Fibroblast of gingiva (primary cell): ENCODE measurements around the gene MGLL.

Experiments
- DNase-seq: peaks from one replicate; pipeline ENCODE4 v3.0.0-alpha.2; 2011; ENCODE audit warnings: low read depth

MGLL gene

DNA sequence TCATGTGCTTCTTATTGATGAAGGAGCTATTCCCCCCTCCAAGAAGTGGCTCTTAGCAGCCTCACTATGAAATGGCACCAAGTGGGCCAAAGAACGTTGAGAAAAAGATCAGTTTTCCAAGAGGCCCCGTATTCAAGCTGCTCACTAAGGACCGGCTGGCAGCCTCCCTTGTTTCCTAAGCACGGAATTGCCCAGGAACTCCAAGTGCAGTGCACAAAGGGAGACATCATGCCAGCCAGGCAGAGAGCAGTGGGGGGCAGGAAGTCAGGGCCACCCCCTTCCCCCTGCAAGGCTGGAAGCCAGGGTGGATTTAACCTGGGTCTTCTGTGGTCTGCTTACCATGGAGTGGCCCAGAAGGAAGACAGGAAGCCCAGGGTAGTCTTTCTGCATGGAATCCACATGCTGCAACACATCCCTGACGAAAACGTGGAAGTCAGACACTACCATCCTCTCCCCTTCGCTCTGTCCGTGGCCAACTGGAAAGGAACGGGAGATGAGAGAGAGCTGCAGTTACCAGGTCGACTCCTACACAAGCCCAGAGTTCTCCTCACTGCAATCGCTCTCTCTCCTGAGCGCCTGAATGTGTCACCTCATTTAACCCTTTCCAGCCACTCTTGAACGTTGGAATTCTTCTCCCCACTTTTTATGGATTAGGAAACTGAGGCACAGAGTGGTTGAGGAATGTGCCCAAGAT is 100.1 kb downstream of the MGLL start:
- DNase-seq = no peak

DNA sequence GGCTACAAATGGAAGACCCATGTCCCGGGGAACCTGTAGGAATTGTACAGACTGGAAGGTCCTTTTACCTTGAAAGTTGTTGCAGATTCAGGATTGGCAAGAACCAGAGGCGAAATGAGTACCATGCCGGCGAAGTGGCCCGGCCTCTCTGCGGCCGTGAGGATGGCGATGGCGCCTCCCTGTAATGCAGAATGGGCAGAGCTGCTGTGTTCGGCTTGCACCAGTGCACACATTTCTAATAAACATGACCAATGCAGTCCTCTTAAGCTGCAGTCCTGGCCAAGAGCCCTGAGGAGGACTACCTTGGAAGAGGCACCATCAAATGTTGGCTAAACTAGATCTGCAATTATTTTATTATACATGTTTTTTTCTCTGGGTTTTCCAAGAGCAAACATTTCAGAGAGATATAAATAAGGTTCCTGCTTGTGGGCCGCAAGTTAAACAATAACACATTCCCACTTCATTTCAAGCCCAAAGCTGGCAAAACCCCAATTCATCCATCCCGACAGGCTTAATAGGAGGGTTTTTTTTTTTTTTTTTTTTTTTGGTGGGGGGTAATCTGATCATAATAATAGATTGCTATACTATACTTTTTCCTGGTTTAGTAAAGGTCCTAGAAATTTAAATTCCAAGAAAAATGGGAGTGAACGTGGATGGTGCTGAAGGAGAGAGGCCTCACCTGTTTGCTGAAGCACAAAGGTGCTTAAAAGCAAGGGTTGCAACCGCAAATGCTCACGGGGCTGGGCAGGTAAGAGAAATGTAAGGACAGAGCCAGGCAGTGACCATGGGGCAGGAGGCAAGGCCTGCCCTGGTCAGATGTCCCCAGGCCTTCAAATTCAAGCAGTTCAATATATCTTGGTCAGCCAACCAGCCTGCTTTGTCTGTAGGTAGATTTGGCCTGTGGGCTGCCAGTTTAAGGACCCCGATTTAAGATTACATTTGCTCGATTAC is 101.1 kb downstream of the MGLL start:
- no peak for DNase-seq

DNA sequence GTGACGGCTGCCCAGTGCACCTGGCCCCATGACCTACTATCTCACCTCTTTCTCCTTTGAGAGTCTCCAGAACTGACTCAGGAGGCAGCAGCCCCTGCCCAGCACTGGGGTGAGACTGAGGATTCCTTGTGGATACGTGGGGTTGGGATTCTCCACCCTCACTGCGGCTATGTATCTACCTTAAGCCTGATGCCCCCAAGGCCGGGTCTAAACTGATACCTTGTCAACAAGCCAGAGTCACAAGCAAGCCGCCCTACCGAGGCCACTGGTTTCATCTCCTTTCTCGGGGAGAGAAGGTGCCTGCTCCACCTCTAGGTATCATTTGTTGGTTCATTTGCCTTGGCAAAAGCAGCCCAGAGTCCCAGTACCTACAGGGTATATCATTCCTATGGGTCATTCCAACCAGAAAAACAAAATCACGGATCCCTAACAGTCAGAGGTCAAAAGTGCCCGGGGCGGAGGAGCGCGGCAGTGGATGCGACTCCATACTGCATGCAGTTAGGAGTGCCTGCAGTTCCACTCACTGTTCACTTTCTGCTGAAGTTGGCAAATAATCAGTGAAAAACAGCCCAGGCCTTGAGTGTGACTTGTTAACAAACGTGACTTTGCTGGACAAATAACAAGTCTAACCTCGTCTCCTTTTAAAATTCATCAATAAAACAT is 102.0 kb downstream of the MGLL start:
- DNase-seq = no peak

DNA sequence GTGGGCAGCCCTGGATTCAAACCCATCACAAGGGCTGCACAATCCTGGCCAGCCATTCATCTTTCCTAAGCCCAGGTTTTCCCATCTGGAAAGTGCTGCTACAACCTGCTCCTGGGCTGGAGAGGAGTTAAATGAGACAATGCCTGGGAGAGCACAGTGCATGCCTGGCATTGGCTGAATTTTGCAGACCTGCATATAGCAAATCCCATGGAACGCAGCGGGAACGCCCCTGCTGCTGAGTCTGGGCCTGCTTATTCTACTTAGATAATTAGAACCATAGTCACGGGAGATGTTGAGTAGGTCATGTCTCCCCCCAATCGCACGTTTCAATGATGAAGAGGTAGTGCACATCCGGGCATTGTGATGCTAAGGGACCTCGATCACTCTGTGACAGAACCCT is 102.9 kb downstream of the MGLL start:
- DNase-seq = no peak

DNA sequence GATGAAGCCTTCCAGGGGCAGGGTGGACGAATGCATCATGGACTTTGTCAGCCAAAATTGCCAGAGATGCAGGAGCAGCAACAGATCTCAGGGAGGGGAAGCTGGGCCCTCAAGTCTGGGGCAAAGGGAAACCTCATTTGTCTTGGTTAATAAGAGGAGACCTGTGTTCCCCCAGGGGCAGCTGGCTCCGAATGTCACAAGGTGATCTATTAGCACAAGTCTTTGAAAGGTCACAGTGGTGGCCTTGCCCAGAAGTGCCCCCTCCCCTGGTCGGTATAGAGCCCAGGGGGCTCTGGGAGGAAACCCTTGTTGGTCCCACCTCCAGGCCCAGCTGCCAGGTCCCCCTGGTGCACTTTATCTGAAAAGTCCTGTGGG is 103.4 kb downstream of the MGLL start:
- DNase-seq = no peak

DNA sequence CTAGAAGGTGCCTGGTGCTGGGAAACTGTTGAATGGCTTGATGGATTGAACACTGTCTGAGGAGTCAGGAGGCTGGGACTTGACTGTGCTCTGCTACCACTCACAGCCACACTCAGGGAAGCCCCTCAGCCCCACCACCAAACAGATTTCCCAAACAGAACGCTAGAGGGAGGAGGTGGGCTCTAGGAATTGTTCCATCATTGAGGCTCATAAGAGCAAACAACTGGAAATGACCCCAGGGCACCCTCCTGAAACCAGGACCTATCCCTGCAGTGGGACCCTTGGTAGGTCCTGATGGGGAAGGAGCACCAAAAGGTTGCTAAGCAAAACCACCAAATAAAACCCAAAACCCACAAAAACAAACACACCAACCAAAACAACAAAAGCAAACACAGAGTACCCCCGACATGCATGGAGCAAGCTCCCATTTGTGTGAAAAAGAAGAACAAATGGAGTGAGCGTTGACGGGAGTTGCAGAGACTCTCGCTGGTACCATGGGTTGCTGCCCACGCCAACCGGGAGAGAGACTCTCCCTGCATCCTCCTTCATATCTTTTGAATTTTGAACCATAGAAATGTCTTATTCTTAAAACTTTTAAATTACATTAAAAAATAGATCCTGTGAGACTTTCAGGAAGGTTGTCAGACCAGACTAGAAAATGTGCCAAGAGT is 103.9 kb downstream of the MGLL start:
- DNase-seq = no peak

DNA sequence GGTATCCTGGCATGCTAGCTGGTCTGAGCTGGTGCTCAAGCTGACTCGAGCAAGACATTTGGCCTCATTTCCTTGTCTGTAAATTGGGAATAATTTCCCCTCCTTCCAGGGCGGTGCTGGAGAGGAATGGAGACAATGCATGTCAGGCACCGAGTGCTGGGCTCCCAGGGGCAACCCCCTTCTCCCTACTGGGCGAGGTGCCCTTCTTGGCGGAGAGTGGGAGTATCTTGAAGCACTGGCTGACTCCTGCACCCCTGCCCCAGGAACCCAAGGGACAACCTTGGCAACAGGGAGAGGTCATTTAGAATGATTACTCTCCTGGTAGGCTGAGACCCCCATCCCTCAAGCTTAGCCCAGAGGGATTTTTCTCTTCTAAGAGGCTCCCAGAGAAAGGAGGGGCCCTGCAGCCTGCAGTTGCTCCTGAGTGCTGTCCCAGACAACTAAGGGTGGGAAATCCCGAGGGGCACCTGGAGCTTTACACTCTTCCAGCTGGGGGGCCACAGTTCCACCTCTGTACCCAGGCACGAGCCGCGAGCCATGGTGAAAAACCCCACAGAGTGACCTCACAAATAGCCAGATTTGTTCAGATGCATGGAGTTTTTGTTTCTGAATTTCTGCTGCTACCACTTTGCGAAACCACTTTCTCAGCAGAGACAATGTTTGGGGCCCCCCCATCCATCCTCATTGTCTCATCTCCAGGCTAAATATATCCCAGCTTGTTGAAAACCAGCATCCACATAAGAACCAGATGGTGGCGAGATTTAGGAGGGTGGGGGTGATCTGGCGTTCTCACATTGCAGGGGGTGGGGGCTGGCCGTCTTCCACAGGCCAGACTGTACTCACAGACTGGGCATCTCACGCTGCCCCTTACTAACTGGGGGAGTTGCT is 104.7 kb downstream of the MGLL start:
- DNase-seq = peak; percentile 80

DNA sequence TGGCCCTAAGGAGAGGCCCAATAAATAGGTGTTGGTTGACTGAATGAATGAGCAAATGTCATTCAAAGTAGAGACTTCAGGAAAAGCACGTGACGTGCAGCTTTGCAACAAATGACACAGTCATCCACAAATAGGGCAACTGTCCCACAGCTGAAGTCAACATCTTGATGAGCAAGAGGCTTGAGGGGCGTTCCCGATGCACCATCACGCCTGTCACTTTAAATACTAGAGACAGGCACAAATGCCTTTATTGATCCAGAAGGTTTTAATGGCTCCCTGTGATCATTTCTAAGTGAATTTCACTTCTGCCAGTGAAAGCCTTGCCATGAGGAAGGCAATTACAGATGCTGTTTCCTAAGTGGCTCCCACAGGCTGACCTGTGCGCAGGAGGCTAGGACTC is 105.9 kb downstream of the MGLL start:
- DNase-seq = no peak

DNA sequence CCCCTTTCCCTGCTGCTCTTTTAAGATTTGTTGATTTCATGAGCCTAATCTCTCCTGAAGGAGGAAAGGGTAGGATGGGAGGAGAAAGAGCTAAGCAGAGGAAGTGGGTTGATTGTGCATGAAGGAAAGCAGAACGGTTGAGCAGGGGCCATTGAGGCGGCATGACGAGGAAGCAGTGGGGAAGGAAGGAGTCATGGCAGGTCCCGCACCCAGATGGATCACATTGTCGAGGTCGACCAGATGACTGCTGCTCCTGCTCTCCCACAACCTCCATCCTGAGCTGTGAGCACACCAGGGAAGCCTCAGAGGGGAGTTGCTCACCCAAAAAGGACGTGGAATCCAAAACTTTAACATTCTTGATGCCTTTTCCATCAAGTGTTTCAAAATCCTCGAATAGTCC is 106.8 kb downstream of the MGLL start:
- DNase-seq = no peak

DNA sequence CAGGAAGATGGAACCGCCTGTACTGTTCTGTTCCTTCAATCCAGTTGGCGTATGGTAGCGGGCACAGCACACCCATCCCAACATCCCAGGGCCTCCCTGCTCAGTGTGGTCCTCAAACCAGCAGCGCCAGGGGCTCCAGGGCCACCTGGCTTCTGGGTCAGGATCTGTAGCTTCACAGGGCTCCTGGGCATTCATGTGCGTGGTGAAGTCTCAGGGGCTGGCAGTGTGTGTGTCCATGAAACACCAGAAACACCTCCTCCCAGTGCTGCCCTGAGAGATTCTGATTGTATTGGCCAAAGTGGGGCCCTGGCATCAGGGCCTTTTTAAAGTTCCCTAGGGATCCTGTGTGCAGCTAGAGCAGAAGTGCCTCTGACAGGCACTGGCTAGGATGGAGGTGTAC is 107.4 kb downstream of the MGLL start:
- DNase-seq = no peak

DNA sequence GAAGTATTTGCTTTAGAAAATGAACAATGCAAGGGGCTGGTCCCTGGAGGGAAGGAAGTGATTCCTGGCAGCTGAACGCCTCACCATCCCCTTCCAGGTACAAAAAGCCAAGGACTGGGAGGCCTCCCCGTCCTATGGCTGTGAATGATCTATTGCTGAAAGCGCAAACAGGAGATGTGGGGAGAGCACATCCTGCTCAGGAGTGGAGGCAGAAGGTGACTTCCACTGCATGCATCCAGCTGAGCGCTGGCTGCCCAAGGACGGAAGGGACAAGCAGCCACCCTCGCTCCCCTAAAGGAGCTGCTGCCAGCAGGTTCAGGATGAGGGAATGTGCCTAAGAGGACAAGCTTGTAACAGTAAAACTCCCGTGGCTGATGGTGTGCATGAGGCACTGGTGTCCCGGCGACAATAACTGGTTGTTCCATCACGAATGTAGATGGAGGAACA is 108.2 kb downstream of the MGLL start:
- no peak for DNase-seq

GRCh38 chr3:127712881-127713771 is 109.2 kb downstream of the MGLL start:
- no peak for DNase-seq

DNA sequence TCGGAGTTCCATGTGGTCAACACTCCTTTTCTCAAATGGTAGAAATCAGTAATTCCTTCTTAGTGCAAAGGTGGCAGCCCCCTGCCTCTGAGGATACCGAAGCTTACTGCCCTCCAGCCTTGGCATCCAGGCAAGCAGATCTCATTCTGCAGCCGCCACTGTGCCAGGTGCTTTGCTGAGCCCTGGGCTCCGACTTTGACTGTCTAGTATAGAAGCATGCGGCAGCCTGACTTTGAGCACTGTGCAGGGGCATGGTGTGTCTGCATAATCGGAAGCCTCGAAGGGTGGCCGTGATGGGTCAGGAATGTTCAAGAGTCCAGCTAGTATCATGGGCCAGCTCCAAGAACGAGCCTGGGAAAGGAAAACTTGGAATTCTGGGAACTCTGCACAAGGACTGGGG is 109.9 kb downstream of the MGLL start:
- DNase-seq = no peak

DNA sequence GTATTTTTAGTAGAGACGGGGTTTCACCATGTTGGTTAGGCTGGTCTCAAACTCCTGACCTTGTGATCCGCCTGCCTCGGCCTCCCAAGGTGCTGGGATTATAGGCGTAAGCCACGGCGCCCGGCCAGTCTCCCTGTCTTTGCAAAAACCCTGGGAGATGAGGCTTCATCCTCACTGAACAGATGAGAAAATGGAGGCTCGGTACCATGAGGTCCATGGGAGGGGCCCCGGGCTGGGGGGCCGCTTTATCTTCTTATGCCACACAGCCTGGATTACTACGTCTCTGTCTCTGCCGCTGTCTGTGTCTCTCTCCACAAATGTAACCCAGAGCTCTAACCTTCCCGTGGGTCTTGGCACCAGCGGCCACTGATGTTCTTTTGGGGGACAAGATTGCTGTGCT is 110.4 kb downstream of the MGLL start:
- no peak for DNase-seq

- DNase-seq = no peak
Measured at GRCh38 chr3:127711021-127711695, 111.2 kb downstream of the MGLL start.

- no peak for DNase-seq
Measured at GRCh38 chr3:127710155-127710941, 112.0 kb downstream of the MGLL start.

GRCh38 chr3:127709320-127710060 is 112.8 kb downstream of the MGLL start:
- no peak for DNase-seq

DNA sequence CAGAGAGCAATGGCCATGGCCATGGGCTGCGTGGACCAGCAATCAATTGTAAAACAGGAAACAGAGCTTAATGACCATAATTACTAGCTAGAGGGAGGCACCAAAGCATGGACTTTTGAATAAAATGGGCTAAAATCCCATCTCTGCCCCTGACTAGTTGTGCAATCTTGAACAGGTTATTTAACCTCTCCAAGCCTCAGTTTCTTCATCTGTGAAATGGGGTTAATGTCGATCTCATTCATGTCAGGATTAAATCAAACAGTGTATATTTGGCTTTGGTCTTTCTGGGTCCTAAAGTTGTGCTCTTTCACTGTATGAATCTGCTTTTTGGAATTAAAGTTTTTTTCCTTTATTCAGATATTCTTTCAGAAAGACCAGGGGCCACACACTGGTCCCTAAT is 113.5 kb downstream of the MGLL start:
- DNase-seq = no peak
